AG08396 (cell line): ENCODE data around the gene CRIM1.

Experiments used
- DNase-seq: peaks from one replicate; pipeline ENCODE4 v3.0.0; 2012; ENCODE audit warnings: low spot score, mixed read lengths

CRIM1 gene

DNA sequence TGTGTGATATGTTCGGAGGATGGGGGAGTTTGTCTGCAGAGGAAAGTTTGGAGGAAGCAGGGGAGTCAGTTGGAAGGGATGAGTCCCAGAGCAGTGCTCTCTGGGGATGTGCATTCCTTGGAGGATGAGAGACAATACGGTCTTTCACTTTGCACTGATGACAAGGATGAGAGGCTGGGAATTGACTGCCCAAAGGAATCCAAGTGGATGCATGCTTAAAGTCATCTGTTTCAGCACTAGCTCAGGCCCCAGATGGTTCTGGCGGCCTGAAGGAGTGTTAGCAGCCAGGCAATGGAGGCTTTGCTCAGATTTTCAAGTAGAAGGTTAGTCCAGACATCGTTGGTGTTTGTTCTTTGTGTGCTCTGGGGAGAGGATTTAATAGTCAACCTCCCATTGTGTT lies 100.2 kb downstream of the CRIM1 start:
- no peak for DNase-seq

DNA sequence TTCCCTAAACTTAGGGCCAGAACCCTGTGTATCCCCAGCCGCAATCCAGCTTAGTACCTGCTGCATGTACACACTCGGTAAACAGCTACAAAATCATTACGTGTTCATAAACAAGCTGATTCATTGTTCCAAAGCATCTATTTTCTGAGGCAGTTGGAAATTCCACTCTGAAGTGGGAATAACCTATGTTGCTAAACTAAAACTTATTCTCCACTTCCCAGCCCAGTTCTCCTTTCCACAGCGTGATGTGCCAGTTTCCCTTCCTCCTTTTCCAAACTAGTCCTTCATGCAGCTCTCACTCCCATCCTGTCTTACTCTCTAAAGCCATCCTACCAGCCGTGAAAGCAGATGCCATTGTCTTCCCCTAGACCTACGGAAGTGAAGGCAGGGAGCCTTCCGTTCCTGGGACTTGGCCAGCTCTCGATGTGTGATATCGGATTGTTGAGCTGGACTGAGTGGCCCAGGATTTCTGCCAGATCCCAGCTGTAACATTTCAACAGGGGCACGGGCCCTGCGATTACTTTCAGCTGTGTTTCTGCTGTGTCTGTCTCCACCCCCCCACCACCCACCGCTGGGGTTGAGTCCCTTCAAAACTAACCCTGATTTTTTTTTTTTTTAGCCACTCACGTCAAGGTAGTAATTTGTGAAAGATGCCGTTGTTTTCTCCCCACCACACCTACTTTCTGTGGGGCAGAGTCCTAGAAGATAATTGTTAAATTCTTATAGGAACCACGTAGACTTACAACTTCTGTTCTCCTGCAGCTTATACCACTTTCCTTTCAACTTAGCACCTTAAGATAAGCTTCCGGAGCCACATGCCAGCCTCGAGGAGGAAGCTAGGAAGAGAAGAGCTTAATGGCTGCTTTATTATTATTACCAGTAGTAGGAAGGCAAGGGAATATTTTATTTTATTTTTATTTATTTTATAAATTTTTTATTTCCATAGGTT lies 100.9 kb downstream of the CRIM1 start:
- peak; percentile 51 for DNase-seq

DNA sequence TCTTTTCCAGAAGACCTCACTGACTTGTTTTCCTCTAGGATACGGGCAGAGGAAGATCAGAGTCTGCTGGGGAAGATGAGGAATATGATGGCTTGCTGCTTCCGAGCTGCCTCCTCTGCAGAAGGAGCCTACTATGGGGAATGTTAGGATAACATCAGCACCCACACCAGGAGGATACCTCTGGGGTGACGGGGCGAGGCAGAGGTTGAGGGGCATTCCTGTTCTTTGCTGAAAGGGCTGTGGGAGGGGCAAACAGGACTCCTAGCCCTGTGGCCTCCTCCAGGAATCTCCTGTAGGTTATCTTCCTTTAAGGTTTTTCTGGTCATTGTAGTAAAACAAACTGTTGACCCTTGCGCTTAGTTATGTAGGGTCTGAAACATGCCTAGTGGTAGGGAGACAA lies 102.5 kb downstream of the CRIM1 start:
- no peak for DNase-seq

DNA sequence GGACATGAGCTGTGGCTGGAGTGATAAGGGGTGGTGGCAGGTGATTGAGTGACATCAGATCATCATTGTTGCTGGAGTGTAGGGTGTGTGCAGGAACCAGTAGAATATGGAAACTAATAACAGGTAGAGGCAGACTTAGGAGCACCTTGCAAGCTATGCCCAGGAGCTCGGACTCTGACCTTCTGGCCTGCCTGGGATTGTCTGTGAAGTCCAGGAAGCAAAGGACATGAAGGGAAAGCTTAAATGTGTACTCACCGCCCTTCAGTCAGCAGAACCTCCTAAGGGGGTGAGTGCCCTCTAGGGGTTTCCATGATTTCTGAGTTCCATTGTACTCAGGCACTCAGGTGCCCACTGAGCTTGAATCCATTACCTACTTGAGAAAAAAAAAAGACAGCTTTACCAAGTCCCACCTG lies 104.2 kb downstream of the CRIM1 start:
- no peak for DNase-seq

DNA sequence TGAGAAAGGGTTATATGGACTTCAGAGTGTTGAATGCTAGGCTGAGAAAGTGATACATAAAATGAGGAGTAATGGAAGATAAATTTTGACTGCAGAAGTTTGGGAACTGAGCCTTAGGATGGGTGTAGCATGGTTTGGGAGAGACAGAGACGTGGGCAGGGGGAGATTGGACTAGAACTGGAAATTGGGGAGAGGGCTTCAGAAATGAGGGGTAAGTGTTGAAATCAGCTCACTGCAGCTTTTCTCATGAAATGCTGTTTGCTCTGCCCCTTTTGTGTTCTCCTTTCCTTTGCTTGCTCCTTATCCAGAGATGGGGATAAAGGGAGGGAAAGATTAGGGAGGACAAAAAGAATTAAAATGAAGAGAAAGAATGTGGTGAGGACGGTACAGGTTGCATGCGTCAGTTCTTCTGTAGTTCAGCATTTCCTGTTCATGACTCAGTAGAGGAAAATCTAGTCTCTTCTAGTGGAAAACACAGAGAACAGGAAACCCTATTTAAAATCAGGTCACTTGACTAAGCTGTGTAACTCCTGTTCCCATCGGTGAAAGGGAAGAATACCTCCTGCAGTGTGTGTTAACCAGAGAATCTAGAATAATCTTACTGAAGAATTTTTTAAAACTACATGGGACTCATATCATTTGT lies 105.6 kb downstream of the CRIM1 start:
- DNase-seq = no peak

DNA sequence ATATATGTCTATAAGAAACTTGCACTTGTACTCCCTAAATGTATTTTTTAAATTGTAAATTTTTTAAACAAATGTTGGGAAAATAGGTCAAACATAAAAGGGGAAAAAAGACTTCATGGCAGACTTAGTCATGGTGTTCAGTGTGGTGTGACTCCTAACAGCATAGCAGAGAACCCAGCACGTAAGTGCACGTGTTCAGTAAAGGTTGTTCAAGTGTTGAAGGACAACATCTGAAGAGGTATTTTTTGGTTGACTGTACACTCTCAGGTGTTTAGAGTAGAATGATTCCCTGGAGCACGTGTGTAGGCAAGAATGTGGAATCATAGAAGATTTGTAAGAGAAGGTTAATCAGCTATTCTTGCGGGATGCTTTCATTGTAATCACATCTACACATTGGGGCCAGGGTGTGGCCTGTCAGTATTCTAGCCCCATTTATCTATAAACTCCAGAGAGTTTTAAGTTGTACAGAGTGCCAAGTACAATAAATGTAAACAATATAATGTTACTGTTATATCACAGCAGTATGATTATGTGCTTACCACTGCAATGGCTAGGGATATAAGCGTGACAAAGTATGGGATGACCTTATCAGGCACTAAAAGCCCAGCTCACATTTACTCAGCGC lies 106.8 kb downstream of the CRIM1 start:
- no peak for DNase-seq

DNA sequence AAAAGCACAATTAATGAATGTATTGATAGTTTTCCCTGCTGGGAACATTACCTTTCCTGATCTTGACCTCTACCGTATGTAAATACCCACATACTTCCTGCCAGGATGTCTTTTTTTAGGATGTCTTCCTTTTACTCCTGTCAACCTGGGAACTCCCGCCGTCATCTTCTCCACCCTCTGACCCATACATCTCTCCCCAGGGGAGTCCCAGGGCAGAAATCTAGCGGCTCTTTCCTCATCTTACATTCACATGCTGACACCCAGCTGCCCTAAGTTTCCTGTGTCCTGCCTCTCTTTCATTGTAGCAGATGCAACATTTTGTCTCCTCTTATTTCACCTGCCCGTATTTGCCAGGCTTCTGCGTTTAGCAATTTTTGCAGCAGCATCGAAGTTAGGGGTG lies 107.8 kb downstream of the CRIM1 start:
- DNase-seq = no peak

DNA sequence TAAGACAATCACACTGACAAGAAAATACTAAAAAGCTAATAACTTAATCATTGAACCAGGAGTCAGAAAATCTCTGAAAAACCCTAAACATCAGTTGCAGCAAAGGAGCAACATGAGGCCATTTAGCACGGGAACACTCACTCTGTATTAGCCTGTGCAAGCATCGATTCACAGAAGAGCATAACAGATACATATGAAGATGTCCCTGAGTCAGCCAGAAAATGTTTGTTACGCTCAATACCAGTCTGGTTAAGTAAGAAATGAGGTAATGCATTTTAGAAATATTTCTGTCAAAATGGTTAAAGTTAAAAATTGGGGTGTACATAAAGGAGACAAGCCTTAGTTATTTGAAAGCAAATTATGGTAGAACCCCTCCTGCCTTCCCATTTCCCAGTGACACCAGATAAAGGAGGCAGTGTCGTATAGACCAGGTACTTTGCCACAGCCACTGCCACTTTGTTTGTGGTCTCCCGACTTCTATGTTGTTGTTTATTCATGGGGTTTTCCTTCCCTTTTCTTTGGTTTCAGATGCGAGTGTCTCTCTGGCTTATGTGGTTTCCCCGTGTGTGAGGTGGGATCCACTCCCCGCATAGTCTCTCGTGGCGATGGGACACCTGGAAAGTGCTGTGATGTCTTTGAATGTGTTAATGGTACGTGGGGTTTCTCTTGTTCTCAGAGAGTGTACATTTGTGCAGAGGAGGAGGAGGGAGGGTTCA lies 108.6 kb downstream of the CRIM1 start:
- DNase-seq = no peak

DNA sequence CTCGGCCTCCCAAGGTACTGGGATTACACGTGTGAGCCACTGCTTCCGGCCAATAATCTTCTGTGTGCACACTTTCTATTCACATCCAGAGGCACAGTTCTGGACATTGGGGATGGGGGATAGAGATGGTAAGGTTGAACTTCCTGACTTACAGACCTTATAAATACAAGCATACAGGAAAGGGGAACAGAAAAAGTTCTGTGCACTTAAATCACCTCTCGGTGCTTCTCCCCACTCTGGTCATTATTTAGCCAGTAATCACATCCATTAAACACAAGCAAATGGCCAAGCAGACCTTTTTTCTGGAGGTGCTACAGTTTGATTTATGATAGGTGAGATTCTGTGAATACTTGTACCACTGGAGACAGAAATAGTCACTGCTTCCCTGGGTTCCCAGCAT lies 110.6 kb downstream of the CRIM1 start:
- DNase-seq = no peak

DNA sequence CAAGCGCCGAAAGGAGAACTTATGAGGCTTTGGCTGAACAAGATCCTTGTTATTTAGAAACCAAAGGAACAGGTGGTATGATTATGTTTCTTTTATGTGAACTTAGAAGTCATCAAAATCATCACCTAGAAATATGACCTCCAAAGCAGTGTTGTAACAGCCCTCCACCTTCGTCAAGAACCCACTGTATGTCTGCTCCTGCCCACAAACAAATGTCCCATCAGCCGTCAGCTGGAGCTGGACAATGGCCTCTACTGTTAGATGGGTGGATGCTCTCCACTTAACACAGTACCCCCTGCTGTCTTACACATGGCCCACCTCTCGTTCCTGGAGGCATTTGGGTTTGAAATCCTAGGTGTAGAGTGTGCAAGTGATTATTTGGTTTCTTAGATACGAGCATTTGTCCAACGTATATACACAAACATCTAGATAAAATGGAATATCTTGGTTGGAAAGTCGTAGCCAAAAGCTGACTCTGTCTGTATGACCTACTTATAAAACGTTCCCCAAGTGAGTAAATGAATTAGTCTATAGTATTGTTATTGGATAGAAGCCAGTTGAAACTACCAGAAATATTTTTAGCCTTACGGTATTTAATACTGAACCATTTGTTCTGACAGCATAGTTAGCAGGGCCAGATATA lies 113.0 kb downstream of the CRIM1 start:
- no peak for DNase-seq

DNA sequence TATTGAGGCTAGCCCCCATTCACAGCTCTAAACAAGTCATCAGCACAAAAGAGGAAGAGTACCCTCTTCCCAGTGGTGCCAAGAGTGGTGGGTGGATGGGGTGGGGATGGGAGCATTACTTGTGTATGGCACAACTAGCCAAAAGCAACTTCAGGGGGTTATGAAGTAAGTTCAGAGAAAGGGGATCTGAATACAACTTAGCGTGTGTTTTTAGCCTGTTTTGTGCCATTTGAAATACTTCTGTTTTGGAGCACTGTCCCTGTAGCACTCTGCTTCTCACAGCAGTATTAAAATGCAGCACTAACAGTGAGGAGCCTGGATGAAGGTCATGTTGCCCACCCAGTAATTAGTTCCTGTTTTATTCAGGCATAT lies 113.5 kb downstream of the CRIM1 start:
- DNase-seq = no peak

DNA sequence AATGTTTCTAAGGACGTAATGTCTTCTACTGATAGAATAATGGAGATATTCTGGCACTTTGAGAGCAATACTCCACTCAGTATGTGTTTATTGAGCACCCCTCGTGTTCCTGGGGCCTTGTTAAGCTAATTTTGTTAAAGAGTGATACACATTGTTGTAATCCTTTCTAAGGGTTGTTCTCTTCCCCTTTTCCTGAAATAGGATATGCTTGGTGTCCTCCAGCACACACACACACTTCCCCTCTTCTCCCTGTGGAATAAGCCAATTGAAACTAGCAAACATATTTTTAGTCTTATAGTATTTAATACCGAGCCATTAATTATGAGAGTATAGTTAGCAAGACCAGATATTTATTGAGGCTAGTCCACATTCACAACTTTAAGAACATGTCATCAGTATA lies 114.1 kb downstream of the CRIM1 start:
- DNase-seq = no peak

DNA sequence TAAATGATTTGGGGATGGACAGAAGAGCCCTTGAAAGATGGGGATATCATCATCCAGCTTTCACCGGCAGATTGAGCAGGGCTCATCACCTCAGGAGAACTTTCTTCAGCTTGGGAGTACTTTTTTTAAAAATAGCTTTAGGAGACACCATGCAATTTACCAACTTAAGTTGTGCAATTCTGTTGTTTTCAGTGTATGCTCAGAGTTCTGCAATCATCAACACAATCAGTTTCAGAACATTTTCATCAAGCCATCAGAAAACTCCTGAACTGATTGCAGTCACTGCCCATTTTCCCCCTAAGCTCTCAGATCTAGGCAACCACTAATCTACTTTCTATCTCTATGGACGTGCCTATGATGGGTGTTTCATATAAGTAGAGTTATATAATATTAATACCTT lies 117.7 kb downstream of the CRIM1 start:
- DNase-seq = no peak

DNA sequence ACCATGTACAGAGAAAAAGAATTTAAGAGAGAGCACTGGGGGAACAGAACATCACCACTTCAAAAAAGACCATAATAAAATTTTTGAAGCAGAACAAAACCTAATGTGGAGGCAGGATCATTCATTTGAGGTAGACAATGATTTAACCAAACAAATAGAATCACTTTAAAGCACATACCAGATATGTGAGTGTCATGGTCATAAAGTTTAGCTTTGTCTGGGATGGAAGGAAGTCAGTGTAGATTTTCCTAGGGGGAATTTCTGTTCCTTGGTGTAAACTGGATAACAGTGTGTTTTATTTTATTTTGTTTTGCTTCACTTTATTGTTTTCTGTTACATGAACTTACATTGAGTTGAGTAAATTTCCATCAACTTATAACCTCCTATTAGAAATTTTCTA lies 120.8 kb downstream of the CRIM1 start:
- no peak for DNase-seq

DNA sequence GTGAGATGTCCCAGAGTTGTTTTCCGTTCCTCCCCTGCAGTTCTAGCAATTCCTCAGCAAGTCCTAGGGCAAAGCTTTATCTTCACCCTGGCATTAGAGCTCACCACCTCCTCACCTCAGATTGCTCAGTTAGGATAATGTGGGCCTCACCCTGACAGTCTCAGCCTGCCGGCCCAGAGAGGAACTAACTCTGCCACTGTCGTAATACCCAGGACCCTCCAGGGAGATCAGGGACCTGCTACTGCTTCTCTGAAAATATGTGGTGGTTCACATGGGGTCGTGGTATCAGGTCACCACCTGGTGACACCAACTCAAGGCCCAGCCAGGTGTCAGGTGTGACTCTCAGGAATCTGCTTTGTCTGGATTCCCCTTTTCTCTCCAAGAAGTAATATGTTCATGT lies 121.7 kb downstream of the CRIM1 start:
- DNase-seq = no peak

DNA sequence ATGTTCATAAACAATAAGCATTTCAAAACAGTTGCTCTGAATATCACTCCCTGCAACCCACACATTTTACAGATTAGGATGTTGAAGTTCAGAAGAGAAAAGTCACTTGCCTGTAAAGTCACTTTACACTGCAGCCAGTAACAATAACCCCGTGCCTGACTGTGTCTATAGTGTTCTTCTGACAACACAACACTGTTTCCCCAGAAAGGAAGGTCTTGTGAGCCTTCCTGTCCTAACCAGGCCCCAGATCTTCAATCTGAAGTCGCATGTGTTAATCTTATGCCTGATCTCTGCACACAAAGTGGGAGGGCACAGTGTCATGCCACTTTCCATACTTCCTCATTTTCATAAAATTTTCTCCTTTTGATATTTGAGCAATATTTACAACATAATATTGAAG lies 122.2 kb downstream of the CRIM1 start:
- no peak for DNase-seq

DNA sequence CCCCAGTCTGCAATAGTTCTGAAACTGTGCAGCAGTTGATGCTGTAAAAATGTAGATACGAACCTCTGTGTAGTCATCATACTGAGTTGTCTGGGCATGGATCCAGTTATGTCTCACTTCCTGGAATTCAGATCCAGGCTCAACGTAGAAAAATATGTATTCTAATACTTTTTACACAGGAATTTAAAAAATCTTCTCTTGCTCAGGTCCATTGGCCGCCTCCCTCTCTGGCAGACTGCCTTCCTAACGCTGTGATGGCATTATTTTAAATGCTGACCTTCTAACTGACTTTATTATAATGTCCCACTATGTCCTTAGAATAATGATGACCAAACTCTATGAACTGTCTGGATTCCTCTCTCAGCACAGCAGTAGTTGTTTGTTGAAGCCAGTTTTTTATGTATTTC lies 122.8 kb downstream of the CRIM1 start:
- DNase-seq = peak; percentile 30

DNA sequence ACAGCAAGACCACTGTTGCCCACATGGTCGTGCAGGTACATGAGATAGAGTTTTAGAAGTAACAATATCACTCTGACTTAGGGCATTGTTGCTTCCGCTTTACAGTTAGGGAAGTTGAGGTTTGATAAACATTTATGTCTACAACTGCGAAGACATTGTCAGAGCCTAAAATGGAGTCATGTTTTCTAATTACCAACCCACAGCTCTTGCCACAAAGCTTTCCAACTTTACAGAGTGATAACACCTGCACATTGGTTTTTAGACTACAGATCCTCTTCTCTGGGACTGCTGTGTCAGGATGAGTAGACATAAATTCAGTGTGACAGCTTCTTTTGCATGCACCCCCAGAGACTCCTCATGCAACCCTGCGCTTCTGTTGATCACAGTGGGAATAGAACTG lies 123.4 kb downstream of the CRIM1 start:
- DNase-seq = no peak

DNA sequence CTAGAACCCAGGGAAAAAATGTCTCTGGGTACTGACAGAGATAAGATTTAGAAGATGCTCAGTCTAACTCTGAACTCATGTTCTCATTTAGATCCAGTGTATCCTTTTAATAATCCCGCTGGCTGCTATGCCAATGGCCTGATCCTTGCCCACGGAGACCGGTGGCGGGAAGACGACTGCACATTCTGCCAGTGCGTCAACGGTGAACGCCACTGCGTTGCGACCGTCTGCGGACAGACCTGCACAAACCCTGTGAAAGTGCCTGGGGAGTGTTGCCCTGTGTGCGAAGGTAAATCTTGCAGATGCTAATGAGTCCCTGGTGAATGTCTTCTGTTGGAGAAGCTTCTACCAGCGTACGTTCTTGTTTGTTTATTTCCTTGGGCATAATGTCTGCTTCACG lies 123.8 kb downstream of the CRIM1 start:
- DNase-seq = no peak

DNA sequence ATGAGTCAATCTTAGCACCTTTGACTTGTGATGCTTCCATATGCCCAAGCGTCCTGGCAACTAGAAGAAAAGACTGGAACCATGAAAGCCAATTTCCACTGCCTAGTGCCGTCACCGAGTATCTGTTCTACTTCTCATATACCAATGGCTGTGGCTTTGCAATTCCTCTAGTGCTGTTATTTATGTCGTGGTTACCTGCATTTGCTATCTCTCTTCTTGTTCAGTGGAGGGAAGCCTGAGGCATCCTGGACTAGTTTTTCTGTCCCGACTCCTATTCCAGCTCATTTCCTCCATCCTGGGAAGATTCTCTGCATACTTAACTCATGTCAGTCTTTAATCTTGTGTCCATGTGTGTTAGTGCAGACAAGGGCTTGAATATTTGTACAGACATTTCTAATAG lies 124.5 kb downstream of the CRIM1 start:
- DNase-seq = no peak

DNA sequence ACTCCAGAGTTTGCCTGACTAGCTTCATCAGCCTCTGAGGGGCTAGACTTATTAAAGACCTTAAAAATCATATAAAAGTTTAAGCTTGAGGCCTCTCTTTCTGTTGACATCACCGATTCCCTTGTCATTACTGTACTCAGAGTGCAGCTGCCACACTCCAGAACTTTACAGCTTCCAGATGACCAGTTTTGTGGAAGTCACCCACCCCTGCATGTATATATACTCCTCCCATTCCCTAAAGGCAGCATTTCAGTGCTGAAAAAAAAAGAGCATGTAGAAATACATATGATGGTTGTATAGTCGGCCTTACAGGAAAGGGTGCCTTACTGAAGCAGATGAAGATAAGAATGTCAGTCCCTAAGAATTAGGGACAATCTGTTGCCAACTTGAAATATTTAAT lies 125.1 kb downstream of the CRIM1 start:
- DNase-seq = no peak

DNA sequence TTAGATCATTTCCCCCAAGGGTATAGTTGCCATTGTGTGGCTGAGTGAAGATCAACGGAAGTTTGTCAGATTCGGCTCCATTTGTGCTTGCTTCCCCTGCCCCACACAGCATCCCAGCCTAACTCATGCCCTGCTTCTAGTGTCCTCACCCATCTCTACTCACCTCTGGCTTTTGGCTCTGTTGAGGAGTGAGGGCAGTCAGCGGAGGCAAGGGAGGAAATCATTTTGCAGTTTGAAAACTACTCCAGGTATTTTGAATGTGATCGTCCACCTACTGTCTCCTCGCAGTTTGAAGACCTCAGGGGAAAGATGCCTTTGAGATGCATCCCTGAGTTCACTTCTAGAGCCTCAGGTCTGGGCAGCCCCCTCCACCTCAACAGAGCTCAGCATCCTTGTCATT lies 126.1 kb downstream of the CRIM1 start:
- DNase-seq = no peak
